ENCODE measurements around the gene KRTAP5-4. TPM values are rescaled to one million over a fixed set of nuclear protein-coding genes. Genes with fewer than 3 reads are reported as not detected.

The KRTAP5-4 gene
- total RNA-seq, 1 donor from 2014 or later: not detected

DNA sequence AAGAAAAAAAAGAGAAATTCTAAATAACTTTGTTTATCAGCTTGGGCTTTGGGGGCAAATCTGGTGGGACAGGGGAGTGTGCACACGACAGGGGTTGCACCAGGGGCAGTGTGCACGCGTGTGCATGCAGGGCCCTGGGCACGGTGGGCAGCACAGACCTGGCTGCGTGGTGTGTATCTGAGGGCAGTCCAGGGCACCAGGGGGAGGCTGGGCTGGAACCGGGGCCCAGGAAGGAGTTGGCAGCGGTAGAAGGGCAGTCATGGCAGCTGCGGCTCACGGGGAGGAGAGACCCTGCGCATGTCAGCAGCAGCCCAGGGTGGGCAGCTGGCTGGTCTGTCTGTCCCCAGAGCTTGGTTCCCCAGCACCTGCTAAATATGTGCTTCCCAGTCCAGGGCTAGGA is 11.9 kb upstream of the KRTAP5-4 start:
- no peak overlapping the region for H3K4me3 Mint-ChIP-seq (ENCODE audit: unreplicated experiment)
- TF ChIP-seq, protein P1, sequence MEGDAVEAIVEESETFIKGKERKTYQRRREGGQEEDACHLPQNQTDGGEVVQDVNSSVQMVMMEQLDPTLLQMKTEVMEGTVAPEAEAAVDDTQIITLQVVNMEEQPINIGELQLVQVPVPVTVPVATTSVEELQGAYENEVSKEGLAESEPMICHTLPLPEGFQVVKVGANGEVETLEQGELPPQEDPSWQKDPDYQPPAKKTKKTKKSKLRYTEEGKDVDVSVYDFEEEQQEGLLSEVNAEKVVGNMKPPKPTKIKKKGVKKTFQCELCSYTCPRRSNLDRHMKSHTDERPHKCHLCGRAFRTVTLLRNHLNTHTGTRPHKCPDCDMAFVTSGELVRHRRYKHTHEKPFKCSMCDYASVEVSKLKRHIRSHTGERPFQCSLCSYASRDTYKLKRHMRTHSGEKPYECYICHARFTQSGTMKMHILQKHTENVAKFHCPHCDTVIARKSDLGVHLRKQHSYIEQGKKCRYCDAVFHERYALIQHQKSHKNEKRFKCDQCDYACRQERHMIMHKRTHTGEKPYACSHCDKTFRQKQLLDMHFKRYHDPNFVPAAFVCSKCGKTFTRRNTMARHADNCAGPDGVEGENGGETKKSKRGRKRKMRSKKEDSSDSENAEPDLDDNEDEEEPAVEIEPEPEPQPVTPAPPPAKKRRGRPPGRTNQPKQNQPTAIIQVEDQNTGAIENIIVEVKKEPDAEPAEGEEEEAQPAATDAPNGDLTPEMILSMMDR (IDR thresholded peaks at IDR 0.05; ENCODE audit: partially characterized antibody, unreplicated experiment): no peak
- H3K9me3 Mint-ChIP-seq (ENCODE audit: unreplicated experiment): peaks cover 4% of the 10 kb centered on the region
- H3K4me1 Mint-ChIP-seq (ENCODE audit: low read depth, unreplicated experiment): no peaks in the 10 kb centered on the region
- no peak overlapping the region for H3K27ac Mint-ChIP-seq (ENCODE audit: unreplicated experiment)
- H3K36me3 Mint-ChIP-seq (ENCODE audit: unreplicated experiment): no peaks in the 10 kb centered on the region
- peaks cover 2% of the 10 kb centered on the region for H3K27me3 Mint-ChIP-seq (ENCODE audit: unreplicated experiment)
- DNase-seq: no peak

DNA sequence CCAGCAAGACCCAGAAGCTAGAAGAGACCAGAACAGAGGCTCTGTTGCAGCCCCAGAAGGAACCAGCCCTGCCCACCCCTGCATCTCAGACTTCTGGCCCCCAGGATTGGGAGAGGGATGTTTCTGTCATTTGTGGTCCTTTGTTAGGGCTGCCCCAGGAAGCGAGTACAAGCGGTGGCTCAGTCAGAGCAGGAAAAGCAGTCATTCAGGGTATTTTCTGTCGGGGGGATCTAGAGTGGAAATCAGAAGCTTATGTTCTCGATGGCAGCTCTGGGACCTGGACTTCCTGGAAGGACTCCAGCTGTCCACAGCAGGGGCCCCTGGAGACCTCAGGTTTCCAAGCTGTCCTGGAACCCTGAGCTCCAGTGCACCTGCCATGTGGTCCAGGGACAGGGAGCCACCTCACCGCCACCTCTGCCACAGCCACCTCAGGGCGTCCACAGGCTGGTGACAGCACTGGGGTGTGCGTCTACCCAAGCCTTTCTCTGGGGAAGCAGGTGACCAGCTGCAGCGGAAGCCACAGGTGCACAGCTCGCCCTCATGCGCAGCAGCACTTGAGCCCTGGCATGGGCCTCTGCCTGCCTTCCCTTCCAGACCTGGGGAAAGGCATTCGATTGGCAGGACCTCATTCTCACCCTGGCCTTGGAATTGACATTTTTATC is 10.2 kb upstream of the KRTAP5-4 start:
- no peak for DNase-seq
- Mint-ChIP-seq H3K36me3 (ENCODE audit: unreplicated experiment) (no peaks in the 10 kb centered on the region), H3K9me3 (ENCODE audit: unreplicated experiment) (peaks cover 4% of the 10 kb centered on the region), H3K4me3 (ENCODE audit: unreplicated experiment) (no peak overlapping the region), H3K27me3 (ENCODE audit: unreplicated experiment) (peaks cover 2% of the 10 kb centered on the region), H3K4me1 (ENCODE audit: low read depth, unreplicated experiment) (no peaks in the 10 kb centered on the region), H3K27ac (ENCODE audit: unreplicated experiment) (no peak overlapping the region)
- TF ChIP-seq, protein P1 (IDR thresholded peaks at IDR 0.05; ENCODE audit: partially characterized antibody, unreplicated experiment): no peak

DNA sequence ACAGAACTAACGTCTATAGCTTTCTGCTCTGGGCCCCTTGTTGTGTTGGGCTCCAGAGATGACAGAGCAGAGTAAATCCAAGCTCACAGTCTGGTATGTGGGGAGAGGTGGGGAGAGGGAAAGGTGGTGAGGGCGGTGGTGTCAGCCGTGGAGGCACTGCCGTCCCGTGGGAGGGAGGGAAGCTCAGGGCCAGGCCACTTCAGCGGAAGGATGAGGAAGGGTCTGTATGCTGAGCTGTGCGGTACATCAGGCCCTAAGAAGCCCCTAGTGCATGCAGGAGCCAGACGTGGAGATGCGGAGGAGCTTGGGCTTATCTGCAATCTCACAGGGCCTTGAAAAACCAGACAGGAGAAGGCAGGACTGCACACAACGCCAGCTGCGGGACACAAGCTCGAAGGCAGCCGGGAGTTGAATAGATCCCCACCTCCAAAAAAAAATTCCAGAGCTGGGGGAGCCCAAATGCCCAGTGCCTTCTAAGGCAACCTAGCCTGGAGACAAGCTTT is 9.2 kb upstream of the KRTAP5-4 start:
- TF ChIP-seq, protein P1 (IDR thresholded peaks at IDR 0.05; ENCODE audit: partially characterized antibody, unreplicated experiment): no peak
- Mint-ChIP-seq H3K27me3 (ENCODE audit: unreplicated experiment) (peaks cover 4% of the 10 kb centered on the region), H3K36me3 (ENCODE audit: unreplicated experiment) (no peaks in the 10 kb centered on the region), H3K9me3 (ENCODE audit: unreplicated experiment) (peaks cover 4% of the 10 kb centered on the region), H3K4me3 (ENCODE audit: unreplicated experiment) (peak overlapping the region; percentile 9), H3K4me1 (ENCODE audit: low read depth, unreplicated experiment) (no peaks in the 10 kb centered on the region), H3K27ac (ENCODE audit: unreplicated experiment) (no peak overlapping the region)
- DNase-seq: no peak

DNA sequence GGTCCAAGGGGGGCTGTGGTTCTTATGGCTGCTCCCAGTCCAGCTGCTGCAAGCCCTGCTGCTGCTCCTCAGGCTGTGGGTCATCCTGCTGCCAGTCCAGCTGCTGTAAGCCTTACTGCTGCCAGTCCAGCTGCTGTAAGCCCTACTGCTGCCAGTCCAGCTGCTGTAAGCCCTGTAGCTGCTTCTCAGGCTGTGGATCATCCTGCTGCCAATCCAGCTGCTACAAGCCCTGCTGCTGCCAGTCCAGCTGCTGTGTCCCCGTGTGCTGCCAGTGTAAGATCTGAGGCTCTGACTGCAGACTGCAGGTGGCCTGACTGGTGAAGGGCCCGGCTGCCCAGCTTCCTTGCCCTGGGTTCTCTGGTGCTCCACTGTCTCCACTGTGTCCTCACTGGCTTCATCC is 8.3 kb upstream of the KRTAP5-4 start:
- H3K27ac Mint-ChIP-seq (ENCODE audit: unreplicated experiment): no peak overlapping the region
- no peak for DNase-seq
- H3K27me3 Mint-ChIP-seq (ENCODE audit: unreplicated experiment): peaks cover 4% of the 10 kb centered on the region
- H3K36me3 Mint-ChIP-seq (ENCODE audit: unreplicated experiment): no peaks in the 10 kb centered on the region
- no peak overlapping the region for H3K4me3 Mint-ChIP-seq (ENCODE audit: unreplicated experiment)
- peaks cover 4% of the 10 kb centered on the region for H3K9me3 Mint-ChIP-seq (ENCODE audit: unreplicated experiment)
- no peaks in the 10 kb centered on the region for H3K4me1 Mint-ChIP-seq (ENCODE audit: low read depth, unreplicated experiment)
- TF ChIP-seq, protein P1 (IDR thresholded peaks at IDR 0.05; ENCODE audit: partially characterized antibody, unreplicated experiment): no peak

Measured in glutamatergic neuron (in vitro differentiated cells).